DOHH2 (cell line): ENCODE data around the gene PRKN.

Source experiments
- H3F3A ChIP-seq: fragments of 200-600 bp; sonication (generic), shearing (Covaris generic); 2 replicates; pipeline ENCODE4 v1.6.0; 2016; ENCODE audit warnings: antibody characterized with exemption, mild to moderate bottlenecking; ENCODE audit not compliant: control insufficient read depth, insufficient read depth
- H3K27ac ChIP-seq: fragments of 200-600 bp; sonication (generic); 2 replicates; pipeline ENCODE4 v1.5.1; 2014; ENCODE audit warnings: low read depth, mild to moderate bottlenecking, low read length, moderate library complexity
- H3K27me3 ChIP-seq: fragments of 200-600 bp; sonication (generic); 2 replicates; pipeline ENCODE4 v1.6.1; 2014; ENCODE audit warnings: mild to moderate bottlenecking, low read length, mixed read lengths; ENCODE audit not compliant: control insufficient read depth
- H3K36me3 ChIP-seq: fragments of 200-600 bp; sonication (generic); 2 replicates; pipeline ENCODE4 v1.6.1; 2014; ENCODE audit warnings: mild to moderate bottlenecking, low read length, moderate library complexity, mixed read lengths; ENCODE audit not compliant: control insufficient read depth
- H3K4me1 ChIP-seq: fragments of 200-600 bp; sonication (generic); 2 replicates; pipeline ENCODE4 v1.6.1; 2014; ENCODE audit warnings: mild to moderate bottlenecking, low read length, mixed read lengths; ENCODE audit not compliant: control insufficient read depth
- H3K4me2 ChIP-seq: fragments of 200-600 bp; sonication (generic); 2 replicates; pipeline ENCODE4 v1.6.0; 2014; ENCODE audit warnings: mild to moderate bottlenecking, low read length, moderate library complexity
- H3K4me3 ChIP-seq: fragments of 200-600 bp; sonication (generic); 2 replicates; pipeline ENCODE4 v1.5.1; 2014; ENCODE audit warnings: mild to moderate bottlenecking, low read length, mixed read lengths
- H3K79me2 ChIP-seq: fragments of 200-600 bp; sonication (generic); 2 replicates; pipeline ENCODE4 v1.6.1; 2014; ENCODE audit warnings: mild to moderate bottlenecking, low read length, mixed read lengths; ENCODE audit not compliant: control insufficient read depth
- H3K9me2 ChIP-seq: fragments of 200-600 bp; sonication (generic); replicated peaks from 2 replicates; pipeline ENCODE4 v1.6.1; 2014; ENCODE audit warnings: mild to moderate bottlenecking, low read length, mixed read lengths; ENCODE audit not compliant: control insufficient read depth
- H3K9me3 ChIP-seq: fragments of 200-600 bp; sonication (generic); 2 replicates; pipeline ENCODE4 v1.6.1; 2014; ENCODE audit warnings: antibody characterized with exemption, low read length, mixed read lengths; ENCODE audit not compliant: control insufficient read depth, insufficient read depth
- H4K20me1 ChIP-seq: fragments of 200-600 bp; sonication (generic); 2 replicates; pipeline ENCODE4 v1.6.0; 2014; ENCODE audit warnings: low read depth, mild to moderate bottlenecking, antibody characterized with exemption, low read length, moderate library complexity; ENCODE audit not compliant: control insufficient read depth, insufficient read depth
- EZH2phosphoT487 ChIP-seq: fragments of 200-600 bp; sonication (generic); IDR thresholded peaks from 2 replicates; pipeline ENCODE4 v1.6.1; 2017; ENCODE audit warnings: borderline replicate concordance, mild to moderate bottlenecking, antibody characterized with exemption, low read length, moderate library complexity, mixed read lengths
- TF ChIP-seq, protein P1 (sequence below): fragments of 200-600 bp; sonication (generic); IDR thresholded peaks from one replicate; pipeline ENCODE4 v1.5.1; 2014; ENCODE audit warnings: antibody characterized with exemption, mild to moderate bottlenecking, low read depth, low read length; ENCODE audit not compliant: poor library complexity, severe bottlenecking

Gene PRKN

DNA sequence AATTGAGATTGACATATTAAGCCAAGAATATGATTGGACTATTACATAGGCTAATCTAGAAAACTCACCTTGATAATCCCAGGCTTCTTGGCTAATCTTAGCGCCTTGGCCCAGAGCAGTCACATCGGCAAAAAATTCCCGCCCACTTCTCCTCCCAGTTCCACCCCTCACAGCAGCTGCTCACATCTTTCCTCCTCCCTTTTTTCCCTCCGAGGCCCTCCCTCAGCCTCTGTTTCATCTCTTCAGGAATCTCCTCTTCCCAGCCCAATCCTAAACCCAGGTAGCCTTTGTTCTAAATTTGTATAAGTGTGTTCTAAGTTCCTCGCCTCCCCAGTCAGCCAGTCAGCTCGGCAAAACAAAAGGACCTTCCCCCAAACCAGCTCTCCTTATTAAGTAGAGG, 184.3 kb downstream of the PRKN start:
- H3F3A ChIP-seq, result no peaks in the 10 kb centered on the region
- H3K4me1 ChIP-seq, result no peaks in the 10 kb centered on the region

DNA sequence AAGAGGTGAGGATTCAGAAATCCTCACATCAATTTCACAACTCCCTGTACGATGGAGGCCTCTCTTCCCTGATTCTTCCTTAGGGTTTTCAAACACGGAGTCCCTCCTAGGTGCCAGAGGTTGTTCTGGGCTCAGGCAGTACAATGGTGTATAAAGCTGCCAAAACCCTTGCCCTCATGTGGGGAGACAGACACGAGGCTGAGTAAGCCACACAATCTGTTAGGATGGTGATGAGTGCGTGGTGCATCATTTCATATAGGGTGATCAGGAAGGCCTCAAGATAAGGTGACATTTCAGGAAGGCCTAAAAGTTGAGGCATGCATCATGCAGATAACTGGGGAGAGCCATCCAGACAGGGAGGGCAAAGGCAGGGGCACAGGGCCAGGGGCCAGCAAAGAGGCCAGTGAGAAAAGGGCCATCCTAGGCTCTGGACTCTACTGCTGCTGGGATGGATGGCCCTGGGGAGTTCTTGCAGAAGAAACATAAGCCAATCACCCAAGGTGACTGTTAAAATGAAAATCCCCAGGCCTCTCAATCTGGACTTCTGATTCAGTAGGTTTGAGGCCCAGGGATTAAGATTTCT, 186.5 kb downstream of the PRKN start:
- no peaks in the 10 kb centered on the region for H4K20me1 ChIP-seq
- TF ChIP-seq, protein P1, sequence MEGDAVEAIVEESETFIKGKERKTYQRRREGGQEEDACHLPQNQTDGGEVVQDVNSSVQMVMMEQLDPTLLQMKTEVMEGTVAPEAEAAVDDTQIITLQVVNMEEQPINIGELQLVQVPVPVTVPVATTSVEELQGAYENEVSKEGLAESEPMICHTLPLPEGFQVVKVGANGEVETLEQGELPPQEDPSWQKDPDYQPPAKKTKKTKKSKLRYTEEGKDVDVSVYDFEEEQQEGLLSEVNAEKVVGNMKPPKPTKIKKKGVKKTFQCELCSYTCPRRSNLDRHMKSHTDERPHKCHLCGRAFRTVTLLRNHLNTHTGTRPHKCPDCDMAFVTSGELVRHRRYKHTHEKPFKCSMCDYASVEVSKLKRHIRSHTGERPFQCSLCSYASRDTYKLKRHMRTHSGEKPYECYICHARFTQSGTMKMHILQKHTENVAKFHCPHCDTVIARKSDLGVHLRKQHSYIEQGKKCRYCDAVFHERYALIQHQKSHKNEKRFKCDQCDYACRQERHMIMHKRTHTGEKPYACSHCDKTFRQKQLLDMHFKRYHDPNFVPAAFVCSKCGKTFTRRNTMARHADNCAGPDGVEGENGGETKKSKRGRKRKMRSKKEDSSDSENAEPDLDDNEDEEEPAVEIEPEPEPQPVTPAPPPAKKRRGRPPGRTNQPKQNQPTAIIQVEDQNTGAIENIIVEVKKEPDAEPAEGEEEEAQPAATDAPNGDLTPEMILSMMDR, result no peak
- no peak for TF ChIP-seq EZH2phosphoT487
- H3K27me3 ChIP-seq, result no peaks in the 10 kb centered on the region
- no peaks in the 10 kb centered on the region for H3K4me1 ChIP-seq
- no peak overlapping the region for H3K4me3 ChIP-seq
- H3K9me3 ChIP-seq, result peaks cover 2% of the 10 kb centered on the region; the same call in 1 of the 2 replicates
- no peak overlapping the region for H3K4me2 ChIP-seq
- no peaks in the 10 kb centered on the region for H3K79me2 ChIP-seq
- H3K27ac ChIP-seq, result no peak overlapping the region
- H3F3A ChIP-seq, result no peaks in the 10 kb centered on the region
- no peaks in the 10 kb centered on the region for H3K9me2 ChIP-seq
- no peaks in the 10 kb centered on the region for H3K36me3 ChIP-seq

More for the DNA sequence above, 184.3 kb downstream of the PRKN start:
- Histone ChIP-seq H3K79me2 (no peaks in the 10 kb centered on the region), H3K9me2 (no peaks in the 10 kb centered on the region), H3K27ac (no peak overlapping the region), H4K20me1 (no peaks in the 10 kb centered on the region), H3K9me3 (peaks cover 2% of the 10 kb centered on the region; the same call in 1 of the 2 replicates), H3K4me2 (no peak overlapping the region), H3K4me3 (no peak overlapping the region), H3K36me3 (no peaks in the 10 kb centered on the region), H3K27me3 (no peaks in the 10 kb centered on the region)
- no peak for TF ChIP-seq EZH2phosphoT487
- TF ChIP-seq, protein P1, result no peak

DNA sequence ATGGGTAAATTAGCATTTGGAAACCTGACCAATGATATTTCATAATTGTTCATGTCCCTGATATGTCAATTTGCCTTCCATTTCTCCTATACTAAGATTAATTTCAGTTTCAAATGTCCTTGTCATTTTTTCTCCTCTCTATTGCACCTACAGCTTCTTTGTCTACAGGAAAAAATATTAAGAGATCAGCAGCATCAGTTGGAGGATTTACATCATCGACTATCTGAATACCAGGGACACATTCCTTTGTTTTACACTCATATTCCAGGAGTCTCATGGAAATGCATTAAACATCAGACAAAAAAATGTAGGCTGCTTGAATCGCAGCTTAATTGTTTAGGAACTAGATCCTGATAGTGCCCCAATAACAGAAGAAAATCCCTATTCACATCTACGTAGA, 188.2 kb downstream of the PRKN start:
- Histone ChIP-seq H3K79me2 (no peaks in the 10 kb centered on the region), H3K36me3 (no peaks in the 10 kb centered on the region), H3K9me3 (peaks cover 2% of the 10 kb centered on the region; the same call in 1 of the 2 replicates), H3F3A (no peaks in the 10 kb centered on the region), H3K9me2 (no peaks in the 10 kb centered on the region), H3K27ac (no peak overlapping the region), H3K4me3 (no peak overlapping the region), H4K20me1 (no peaks in the 10 kb centered on the region), H3K27me3 (no peaks in the 10 kb centered on the region), H3K4me2 (no peak overlapping the region), H3K4me1 (no peaks in the 10 kb centered on the region)
- no peak for TF ChIP-seq EZH2phosphoT487
- TF ChIP-seq, protein P1, result no peak
